ENCODE data around the gene ZNF512. TPM values are rescaled to one million over a fixed set of nuclear protein-coding genes. Genes with fewer than 3 reads are reported as not detected.
"Not testable (repeated sequence)": the region's sequence is repeated elsewhere in the genome, so short reads cannot be mapped to it uniquely, and the experiment has no call there.

Gene ZNF512
- total RNA-seq: 10 to 100 TPM in 3 of 4 donors, 1 to 10 TPM in 1; 8.1 to 23.5 (median 20.6) TPM

GRCh38 chr2:27582695-27583389 lies at the start of gene ZNF512:
Gene ZNF512, plus strand, starts transcription at chr2:27583042. Its CDS starts 71 bp downstream, at chr2:27583113.
- Histone ChIP-seq H3K27ac (peak within 1 kb of the TSS; percentile 5), H3K4me1 (peaks cover 26% of the 10 kb centered on the region), H3K4me3 (peak within 1 kb of the TSS; percentile 60), H3K9me3 (peaks cover 8% of the 10 kb centered on the region), H3K36me3 (no peaks in the 10 kb centered on the region), H3K27me3 (no peaks in the 10 kb centered on the region)
- peak; percentile 94 to 96 for DNase-seq (ENCODE audit: low spot score in 2 of 2)
- peak in 1 of 2 donors; percentile 7 for TF ChIP-seq CTCF (IDR thresholded peaks at IDR 0.05)
- no peak for TF ChIP-seq POLR2AphosphoS5 (IDR thresholded peaks at IDR 0.05)
- TF ChIP-seq EP300 (IDR thresholded peaks at IDR 0.05): no peak
- TF ChIP-seq POLR2A (IDR thresholded peaks at IDR 0.05): peak in 1 of 2 donors; percentile 59
- WGBS: 3% methylated on average over 37 of the region's 38 CpGs

DNA sequence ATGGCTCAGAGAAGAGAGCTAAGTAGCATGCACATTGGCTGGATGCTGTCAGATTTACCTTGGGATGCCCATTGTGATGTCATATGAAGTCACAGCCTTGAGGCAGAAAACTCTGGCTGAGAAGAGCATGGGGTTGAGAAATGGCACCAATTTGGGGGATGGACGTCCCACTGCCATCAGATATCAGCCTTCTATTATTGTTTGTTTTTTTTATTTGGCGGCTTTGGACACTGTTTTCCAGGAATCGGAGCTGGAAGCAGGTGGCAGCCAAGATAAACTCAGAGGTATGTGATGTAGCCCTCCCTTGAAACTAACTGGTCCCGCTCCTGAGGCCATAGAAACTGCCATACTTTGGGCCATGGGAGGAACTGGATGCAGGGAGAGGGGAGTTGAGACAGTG lies 45.6 kb upstream of the ZNF512 start:
- 70% methylated on average over 4 of the region's 4 CpGs for WGBS
- Histone ChIP-seq H3K4me1 (no peaks in the 10 kb centered on the region), H3K36me3 (no peaks in the 10 kb centered on the region), H3K4me3 (no peak overlapping the region), H3K27ac (no peak overlapping the region), H3K9me3 (no peaks in the 10 kb centered on the region), H3K27me3 (no peaks in the 10 kb centered on the region)
- TF ChIP-seq CTCF (IDR thresholded peaks at IDR 0.05): no peak
- no peak for TF ChIP-seq POLR2A (IDR thresholded peaks at IDR 0.05)
- no peak for TF ChIP-seq EP300 (IDR thresholded peaks at IDR 0.05)
- TF ChIP-seq POLR2AphosphoS5 (IDR thresholded peaks at IDR 0.05): no peak
- DNase-seq (ENCODE audit: low spot score in 2 of 2): no peak

- not testable (repeated sequence) for H3K4me1 ChIP-seq; H3K27ac ChIP-seq; DNase-seq (ENCODE audit: low spot score in 2 of 2); H3K36me3 ChIP-seq; H3K27me3 ChIP-seq; H3K4me3 ChIP-seq; H3K9me3 ChIP-seq
- 0% methylated on average over 1 of the region's 6 CpGs for WGBS
These were observed 43.9 kb upstream of the ZNF512 start for GRCh38 chr2:27538839-27539450.

DNA sequence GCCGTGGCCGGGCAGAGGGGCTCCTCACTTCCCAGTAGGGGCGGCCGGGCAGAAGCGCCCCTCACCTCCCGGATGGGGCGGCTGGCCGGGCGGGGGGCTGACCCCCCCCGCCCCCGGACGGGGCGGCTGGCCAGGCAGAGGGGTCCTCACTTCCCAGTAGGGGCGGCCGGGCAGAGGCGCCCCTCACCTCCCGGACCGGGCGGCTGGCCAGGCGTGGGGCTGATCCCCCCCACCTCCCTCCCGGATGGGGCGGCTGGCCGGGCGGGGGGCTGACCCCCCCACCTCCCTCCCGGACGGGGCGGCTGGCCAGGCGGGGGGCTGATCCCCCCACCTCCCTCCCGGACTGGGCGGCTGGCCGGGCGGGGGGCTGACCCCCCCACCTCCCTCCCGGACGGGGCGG lies 43.2 kb upstream of the ZNF512 start:
- not testable (repeated sequence) for H3K27ac ChIP-seq; DNase-seq (ENCODE audit: low spot score in 2 of 2); H3K4me1 ChIP-seq; H3K27me3 ChIP-seq; H3K4me3 ChIP-seq; H3K36me3 ChIP-seq; H3K9me3 ChIP-seq
- 80% methylated on average over 1 of the region's 35 CpGs for WGBS

DNA sequence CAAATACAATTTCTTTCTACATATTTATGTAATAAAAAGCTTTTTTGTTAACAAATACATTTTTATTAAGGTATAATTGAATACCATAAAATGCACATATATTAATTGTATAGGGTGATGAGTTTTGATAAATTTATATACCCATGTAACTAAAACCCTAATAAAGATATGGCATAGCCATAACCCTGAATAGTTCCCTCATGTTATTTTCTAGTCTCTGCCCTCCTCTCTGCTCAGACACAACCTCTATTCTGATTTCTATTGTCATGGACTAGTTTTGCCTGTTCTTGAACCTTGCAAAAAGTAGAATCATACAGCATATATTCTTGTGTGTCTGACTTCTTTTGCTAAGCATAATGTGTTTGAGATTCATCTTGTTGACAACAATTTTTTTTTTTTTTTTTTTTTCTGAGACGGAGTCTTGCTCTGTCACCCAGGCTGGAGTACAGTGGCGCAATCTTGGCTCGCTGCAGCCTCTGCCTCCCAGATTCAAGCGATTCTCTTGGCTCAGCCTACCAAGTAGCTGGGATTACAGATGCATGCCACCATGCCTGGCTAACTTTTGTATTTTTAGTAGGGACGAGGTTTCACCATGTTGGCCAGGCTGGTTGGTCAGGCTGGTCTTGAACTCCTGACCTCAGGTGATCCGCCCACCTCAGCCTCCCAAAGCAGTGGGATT lies 38.6 kb upstream of the ZNF512 start:
- H3K27me3 ChIP-seq: no peaks in the 10 kb centered on the region
- no peaks in the 10 kb centered on the region for H3K36me3 ChIP-seq
- no peak for DNase-seq (ENCODE audit: low spot score in 2 of 2)
- H3K27ac ChIP-seq: no peak overlapping the region
- no peak overlapping the region for H3K4me3 ChIP-seq
- no peaks in the 10 kb centered on the region for H3K4me1 ChIP-seq
- WGBS: 74% methylated on average over 6 of the region's 6 CpGs
- TF ChIP-seq EP300 (IDR thresholded peaks at IDR 0.05) (no peak), POLR2AphosphoS5 (IDR thresholded peaks at IDR 0.05) (no peak), CTCF (IDR thresholded peaks at IDR 0.05) (no peak), POLR2A (IDR thresholded peaks at IDR 0.05) (no peak)
- H3K9me3 ChIP-seq: no peaks in the 10 kb centered on the region

Measured in suprapubic skin (tissue), 4 donors.